Motor neuron (in vitro differentiated cells): ENCODE measurements around the gene SURF6. TPM values are rescaled to one million over a fixed set of nuclear protein-coding genes. Genes with fewer than 3 reads are reported as not detected.
"Not testable (repeated sequence)": the region's sequence is repeated elsewhere in the genome, so short reads cannot be mapped to it uniquely, and the experiment has no call there.

Experiments
- ATAC-seq, 8 experiments: fragments of 200-7000 bp; cut with Tn5 transposase; replicated peaks in 6 of 8; 2 replicates each; pipeline ENCODE4 v1.8.0; 2021; ENCODE audit warnings: mild to moderate bottlenecking in 8 of 8, moderate library complexity in 8 of 8
- H3K27ac ChIP-seq, 2 donors: fragments of 250-450 bp; sonication (Bioruptor Pico); 2 replicates each; pipeline ENCODE4 v1.9.0; 2021; ENCODE audit warnings: antibody characterized with exemption in 2 of 2, mild to moderate bottlenecking in 2 of 2, moderate library complexity in 1 of 2
- H3K4me1 ChIP-seq, 2 donors: fragments of 250-450 bp; sonication (Bioruptor Pico); replicated peaks in 1 of 2; 2 replicates each; pipeline ENCODE4 v1.6.1; 2021; ENCODE audit warnings: antibody characterized with exemption in 2 of 2, mild to moderate bottlenecking in 2 of 2, moderate library complexity in 1 of 2
- H3K4me3 ChIP-seq, 5 donors: fragments of 250-450 bp; sonication (Bioruptor Pico); 2 replicates each; pipeline ENCODE4 v1.9.0; 2021; ENCODE audit warnings: antibody characterized with exemption in 5 of 5, mild to moderate bottlenecking in 5 of 5, moderate library complexity in 4 of 5
- WGBS, 10 experiments: fragments of 450-650 bp; shearing (Covaris generic); methylation state at CpG; one replicate each; pipeline ENCODE4 v1.0.0; 2022; 5-methylcytosine and 5-hydroxymethylcytosine counted together
- in situ Hi-C, 9 experiments: fragments of 400-800 bp; cut with MboI; loops; one replicate each; pipeline ENCODE4 v1.15.0; 2021; ENCODE audit warnings: low sequenced_read_pairs in 9 of 9, low pct_unique_long_range_greater_than_20kb in 2 of 9; ENCODE audit not compliant: unreplicated experiment in 9 of 9
- total RNA-seq, 8 experiments: library from RNA; unstranded; fragments of 300-600 nt; gene quantifications; 2 replicates each; pipeline versions ENCODE4 v1.2.3 to v1.2.4, GENCODE V29; 2022

Gene SURF6
- total RNA-seq, 8 experiments from 2014 or later = 14.8 to 27.8 (median 17.8) TPM

- H3K27ac ChIP-seq, in situ Hi-C loops, H3K4me3 ChIP-seq, H3K4me1 ChIP-seq, ATAC-seq: not testable (repeated sequence)
- WGBS, 10 experiments = 53 to 100% (median 73%) methylated on average over 1 to 8 of the region's 16 CpGs; no CpG with 5 or more reads in 1 of the 10 experiments
Measured at GRCh38 chr9:133283255-133284032, 52.5 kb downstream of the SURF6 start.

- 5 to 64% (median 42%) methylated on average over 2 to 7 of the region's 7 CpGs for WGBS, 10 experiments
- no peak overlapping the region for H3K27ac ChIP-seq
- in situ Hi-C loops = no loop called here
- no peak for ATAC-seq
- H3K4me3 ChIP-seq = no peak overlapping the region
- H3K4me1 ChIP-seq = no peaks in the 10 kb centered on the region
Measured at GRCh38 chr9:133282464-133283238, 53.3 kb downstream of the SURF6 start.

- H3K27ac ChIP-seq = no peak overlapping the region
- H3K4me3 ChIP-seq = no peak overlapping the region
- ATAC-seq = no peak
- in situ Hi-C loops = no loop called here
- no peaks in the 10 kb centered on the region for H3K4me1 ChIP-seq
- 0 to 66% (median 48%) methylated on average over 1 to 5 of the region's 5 CpGs; no CpG with 5 or more reads in 1 of the 10 experiments for WGBS, 10 experiments
Measured at GRCh38 chr9:133280392-133280791, 55.6 kb downstream of the SURF6 start.

Other genes with a start within 250 kb of the SURF6 start
- 10 to 100 TPM; 18.3 to 85.1 (median 52.9) TPM for gene RALGDS, start 214.9 kb downstream of the SURF6 start, total RNA-seq
- gene GBGT1, start 172.3 kb downstream of the SURF6 start, total RNA-seq = 1 to 10 TPM in 3 of 8 experiments, under 1 TPM in 5; 0.14 to 2.4 (median 0.75) TPM
- under 1 TPM in 1 of 8 experiments, not detected in 7; 0.33 TPM for gene OBP2B, start 126.9 kb downstream of the SURF6 start, total RNA-seq
- under 1 TPM in 6 of 8 experiments, not detected in 2; under 0.01 to 0.38 (median 0.12) TPM for gene ABO, start 61.0 kb downstream of the SURF6 start, total RNA-seq
- gene MED22, start 11.9 kb upstream of the SURF6 start, total RNA-seq = 10 to 100 TPM; 14.2 to 36.9 (median 20.4) TPM
- 1,000 to 10,000 TPM; 2,000 to 3,318 (median 3,013) TPM for gene RPL7A, start 12.0 kb upstream of the SURF6 start, total RNA-seq
- gene SURF1, start 20.3 kb upstream of the SURF6 start, total RNA-seq = 10 to 100 TPM; 26.7 to 40.3 (median 30.8) TPM
- 10 to 100 TPM; 20.3 to 43.4 (median 27.5) TPM for gene SURF2, start 20.4 kb upstream of the SURF6 start, total RNA-seq
- 100 to 1,000 TPM in 4 of 8 experiments, 10 to 100 TPM in 4; 62.6 to 141 (median 105) TPM for gene SURF4, start 39.9 kb upstream of the SURF6 start, total RNA-seq
- 1 to 10 TPM; 1.1 to 6.1 (median 3.1) TPM for gene STKLD1, start 40.2 kb upstream of the SURF6 start, total RNA-seq
- gene REXO4, start 81.8 kb upstream of the SURF6 start, total RNA-seq = 10 to 100 TPM; 23.1 to 34.3 (median 24.5) TPM
- 10 to 100 TPM in 1 of 8 experiments, 1 to 10 TPM in 7; 2.7 to 14.3 (median 4.3) TPM for gene ADAMTS13, start 86.2 kb upstream of the SURF6 start, total RNA-seq
- 10 to 100 TPM in 7 of 8 experiments, 1 to 10 TPM in 1; 8.5 to 32.0 (median 21.2) TPM for gene CACFD1, start 123.8 kb upstream of the SURF6 start, total RNA-seq
- 10 to 100 TPM in 4 of 8 experiments, 1 to 10 TPM in 4; 4.7 to 23.0 (median 9.7) TPM for gene SLC2A6, start 142.9 kb upstream of the SURF6 start, total RNA-seq
- gene MYMK, start 188.8 kb upstream of the SURF6 start, total RNA-seq = not detected
- gene ADAMTSL2, start 198.5 kb upstream of the SURF6 start, total RNA-seq = under 1 TPM in 7 of 8 experiments, not detected in 1; 0.10 to 0.93 (median 0.32) TPM